ENCODE results near the gene UNC5B.

The UNC5B gene

DNA sequence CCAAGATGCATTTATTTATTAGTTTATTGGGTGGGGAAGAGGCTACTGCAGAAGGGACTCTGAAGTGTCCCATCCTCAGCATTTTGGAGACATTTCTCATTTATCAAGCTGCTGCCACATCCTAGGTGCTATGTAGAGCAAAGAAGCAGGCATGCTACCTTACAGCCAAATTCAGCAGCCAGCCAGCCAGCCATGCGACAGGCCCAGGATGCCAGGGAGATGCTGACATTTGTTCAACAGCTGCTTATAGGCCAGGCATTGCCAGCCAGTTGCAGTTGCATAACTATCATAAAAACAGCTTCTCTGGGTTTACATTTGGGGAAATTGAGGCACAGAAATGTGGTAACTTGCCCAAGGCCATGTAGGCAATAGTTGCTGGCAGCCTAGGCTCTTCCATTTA, 109.0 kb downstream of the UNC5B start:
- DNase-seq, result no peak

GRCh38 chr10:71323407-71323806, 111.0 kb downstream of the UNC5B start:
- DNase-seq, result peak; percentile 24

DNA sequence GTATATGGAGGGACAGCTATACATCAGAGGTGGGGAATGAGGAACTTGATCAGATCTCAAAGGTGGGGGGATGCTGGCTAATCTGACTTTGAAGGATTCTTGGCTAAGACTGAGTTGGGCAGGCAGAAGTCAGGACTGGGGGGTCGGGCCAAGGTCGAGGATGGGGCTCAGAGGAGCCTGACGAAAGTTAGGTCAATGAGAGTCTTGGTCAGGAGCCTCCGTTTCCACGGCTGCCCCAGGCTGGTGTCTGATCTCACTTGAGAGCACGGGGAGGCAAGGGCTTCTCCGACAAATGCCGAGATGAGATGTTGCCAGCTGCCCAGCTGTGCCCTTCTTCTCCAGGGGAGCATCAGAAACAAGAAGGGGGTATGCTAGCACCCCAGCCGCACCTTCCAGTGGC, 112.4 kb downstream of the UNC5B start:
- DNase-seq, result no peak

DNA sequence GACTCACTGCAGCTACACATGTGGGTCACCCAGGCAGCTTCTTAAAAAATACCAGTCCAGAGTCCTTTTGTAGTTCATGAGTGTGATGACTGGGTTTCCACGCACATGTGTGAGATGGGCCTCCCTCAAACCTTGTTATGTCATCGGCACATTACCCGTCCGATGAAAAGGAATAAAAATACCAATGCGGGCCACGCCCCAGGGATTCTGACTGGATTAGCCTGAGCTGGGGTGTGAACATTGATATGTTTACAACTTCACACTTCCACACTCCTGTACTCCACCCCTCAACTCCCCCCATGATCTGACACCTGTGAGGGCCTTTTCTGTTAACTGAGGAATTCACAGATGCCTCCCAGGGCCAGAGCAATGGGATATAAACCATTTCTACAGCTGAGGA, 112.9 kb downstream of the UNC5B start:
- no peak for DNase-seq

DNA sequence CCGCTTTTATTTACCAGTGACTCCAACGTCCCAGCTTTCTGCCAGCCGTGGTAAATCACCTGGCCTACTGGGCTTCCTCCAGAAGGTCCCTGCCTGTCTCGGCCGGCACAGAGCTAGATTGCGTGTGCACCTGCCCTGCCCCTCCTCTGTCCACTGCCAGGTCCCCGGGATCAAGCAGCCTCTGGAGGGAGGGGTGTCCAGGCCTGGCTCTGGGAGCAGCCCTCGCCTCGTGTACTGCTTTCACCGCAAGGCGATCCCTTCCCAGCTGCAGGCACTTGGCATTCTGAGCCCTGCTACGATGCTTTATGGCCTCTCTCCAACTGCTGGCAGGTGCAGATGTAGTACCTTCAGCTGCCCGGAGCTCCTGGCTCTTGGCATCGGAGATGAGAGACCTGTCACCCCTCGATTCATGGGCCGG, 114.1 kb downstream of the UNC5B start:
- no peak for DNase-seq

- no peak for DNase-seq
These were observed 118.5 kb downstream of the UNC5B start for GRCh38 chr10:71330789-71331404.

DNA sequence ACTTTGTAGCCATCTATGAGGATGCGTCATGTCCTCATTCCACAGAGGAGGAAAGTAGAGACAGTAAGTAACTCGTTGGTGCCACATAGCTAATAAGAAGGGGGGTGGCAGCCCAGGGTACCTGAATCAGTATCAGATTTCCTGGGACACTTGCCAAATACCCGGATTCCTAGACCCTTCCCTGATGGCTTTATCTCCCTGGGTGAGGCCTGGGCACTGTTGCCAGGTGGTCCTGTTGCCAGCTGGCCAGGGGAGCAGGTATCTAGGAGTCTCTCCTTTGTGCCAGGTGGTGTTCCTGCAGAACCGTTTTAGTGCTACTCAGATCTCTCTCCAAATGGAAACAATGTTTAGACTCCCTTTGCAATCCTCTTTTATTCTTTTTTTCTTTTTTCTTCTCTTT, 119.4 kb downstream of the UNC5B start:
- no peak for DNase-seq

- no peak for DNase-seq
These were observed 120.1 kb downstream of the UNC5B start for GRCh38 chr10:71332466-71332865.

DNA sequence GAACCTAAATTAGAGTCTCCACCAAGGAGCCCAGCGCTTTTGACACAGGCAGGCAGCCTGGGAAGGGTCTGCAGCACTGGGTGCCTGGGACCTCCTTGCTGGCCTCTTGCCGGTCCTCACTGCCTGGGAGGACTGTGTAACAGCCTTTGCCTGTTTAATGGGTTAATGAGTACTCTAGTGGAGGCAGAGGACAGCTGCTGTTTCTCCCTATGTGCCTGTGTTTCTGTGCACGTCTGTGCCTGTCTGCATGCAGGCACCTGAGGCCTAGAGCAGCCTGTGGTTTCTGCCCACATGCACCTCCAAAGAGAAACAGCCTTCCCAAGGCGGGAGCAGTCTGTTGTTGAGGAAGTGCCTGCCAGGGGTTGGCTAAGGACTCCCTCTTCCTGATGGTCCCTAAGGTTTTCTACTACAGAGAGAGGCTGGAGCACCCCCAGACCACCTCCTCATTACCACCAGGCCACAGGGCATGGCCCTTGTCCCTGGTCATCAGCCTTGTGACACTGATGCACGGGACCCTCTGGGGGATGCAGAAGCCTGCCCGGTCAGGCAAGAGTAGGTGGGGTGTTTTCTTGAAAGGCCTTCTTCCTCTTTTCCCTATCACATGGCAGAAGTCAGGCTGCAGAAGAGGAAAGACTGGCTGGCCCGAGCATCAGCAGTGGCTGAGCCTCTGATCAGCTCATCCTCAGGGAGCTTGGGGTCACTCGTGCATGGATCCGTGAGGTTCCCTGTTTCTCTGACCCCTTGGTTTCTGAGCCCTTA, 120.9 kb downstream of the UNC5B start:
- DNase-seq, result no peak

DNA sequence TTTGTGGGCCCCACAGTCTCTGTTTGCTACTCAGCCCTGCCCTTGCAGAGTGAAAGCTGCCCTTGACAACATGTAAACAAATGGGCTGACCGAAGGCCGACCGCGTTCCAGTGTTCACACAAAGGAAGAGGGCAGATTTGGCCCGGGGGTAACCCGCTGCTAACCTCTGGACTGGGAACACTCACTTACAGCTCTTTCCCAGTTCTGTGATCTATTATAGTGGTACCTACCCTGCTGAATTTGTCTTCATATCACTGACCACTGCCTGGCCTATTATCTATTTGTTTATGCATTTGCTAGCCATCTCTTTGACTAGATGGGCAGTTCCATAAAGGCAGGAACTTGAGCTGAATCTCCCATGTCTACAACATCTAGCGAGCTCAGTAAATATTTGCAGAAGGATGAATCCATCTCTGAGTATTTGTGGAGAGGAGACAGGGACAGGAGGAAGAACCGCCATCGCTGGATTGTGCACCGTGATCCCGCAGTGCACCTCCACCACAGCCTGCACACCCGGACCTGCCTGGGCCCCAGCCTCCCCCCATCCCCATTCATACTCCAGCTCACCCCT, 121.9 kb downstream of the UNC5B start:
- DNase-seq, result no peak

DNA sequence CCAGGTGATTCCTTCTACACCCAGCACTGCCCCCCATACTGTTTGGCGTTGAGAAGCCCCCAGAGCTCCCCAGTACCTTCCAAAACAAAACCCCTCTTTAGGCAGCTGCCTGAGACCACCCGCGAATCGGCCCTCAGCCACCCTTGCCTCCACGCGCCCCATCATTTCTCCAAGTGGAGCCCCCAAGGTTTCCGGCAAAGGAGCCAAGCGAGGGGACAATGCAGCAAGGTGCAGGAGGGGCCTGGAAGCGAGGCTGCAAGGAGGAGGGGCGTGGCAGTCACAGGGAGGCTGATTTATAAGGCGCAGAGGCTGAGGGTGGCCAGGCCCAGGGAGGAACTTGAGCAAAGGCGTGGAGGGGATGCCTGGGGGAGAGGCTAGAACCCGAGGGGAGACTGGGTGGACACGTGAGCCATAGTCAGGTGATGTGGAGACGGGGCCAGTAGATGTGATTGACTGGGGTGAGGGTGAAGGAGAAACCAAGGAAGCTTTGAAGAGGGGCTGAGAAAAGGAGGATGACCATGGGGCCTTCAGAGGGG, 122.9 kb downstream of the UNC5B start:
- no peak for DNase-seq

DNA sequence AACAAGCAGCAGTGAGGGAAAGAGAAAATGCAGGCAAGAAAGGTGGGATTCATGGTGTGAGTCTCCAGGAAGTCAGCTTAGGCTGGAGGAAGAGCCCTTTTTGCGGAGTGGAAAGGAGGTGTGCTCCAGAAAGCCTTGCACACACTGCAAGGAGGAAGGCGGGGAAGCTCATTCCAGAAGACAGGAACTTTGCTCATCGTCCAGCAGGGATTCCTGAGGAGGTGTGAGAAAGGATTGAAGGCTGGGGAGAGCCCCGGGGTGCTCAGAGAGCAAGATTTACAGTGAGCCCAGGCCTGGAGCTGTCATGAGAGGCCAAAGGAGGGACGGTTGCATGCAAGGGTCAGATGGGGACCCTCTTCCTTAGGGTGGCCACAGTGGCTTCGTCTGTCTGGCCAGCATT, 124.3 kb downstream of the UNC5B start:
- no peak for DNase-seq

DNA sequence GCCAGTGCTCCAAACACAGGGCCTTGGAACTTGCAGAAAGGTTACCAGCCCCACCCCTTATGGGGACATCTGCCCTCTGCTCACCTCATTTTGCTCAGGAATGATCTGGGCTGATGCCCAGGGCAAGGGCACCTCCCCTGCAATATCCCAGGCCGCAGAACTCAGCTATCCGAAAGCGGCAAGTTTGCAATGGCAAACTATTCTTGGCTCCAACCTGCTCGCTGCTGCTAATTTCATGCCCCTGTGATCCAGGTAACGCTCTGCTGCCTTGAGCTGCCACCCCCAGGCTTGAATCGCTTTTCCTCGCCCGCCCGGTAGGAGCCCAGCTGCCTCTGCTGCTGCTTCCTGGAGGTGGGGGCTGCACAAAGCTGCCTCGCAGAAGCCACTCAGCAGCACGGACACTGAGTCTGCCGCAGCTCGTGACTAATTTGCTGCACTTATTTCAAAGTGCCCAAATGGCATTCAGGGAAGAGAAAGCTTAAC, 124.9 kb downstream of the UNC5B start:
- no peak for DNase-seq

- no peak for DNase-seq
These were observed 126.5 kb downstream of the UNC5B start for GRCh38 chr10:71338728-71339495.

DNA sequence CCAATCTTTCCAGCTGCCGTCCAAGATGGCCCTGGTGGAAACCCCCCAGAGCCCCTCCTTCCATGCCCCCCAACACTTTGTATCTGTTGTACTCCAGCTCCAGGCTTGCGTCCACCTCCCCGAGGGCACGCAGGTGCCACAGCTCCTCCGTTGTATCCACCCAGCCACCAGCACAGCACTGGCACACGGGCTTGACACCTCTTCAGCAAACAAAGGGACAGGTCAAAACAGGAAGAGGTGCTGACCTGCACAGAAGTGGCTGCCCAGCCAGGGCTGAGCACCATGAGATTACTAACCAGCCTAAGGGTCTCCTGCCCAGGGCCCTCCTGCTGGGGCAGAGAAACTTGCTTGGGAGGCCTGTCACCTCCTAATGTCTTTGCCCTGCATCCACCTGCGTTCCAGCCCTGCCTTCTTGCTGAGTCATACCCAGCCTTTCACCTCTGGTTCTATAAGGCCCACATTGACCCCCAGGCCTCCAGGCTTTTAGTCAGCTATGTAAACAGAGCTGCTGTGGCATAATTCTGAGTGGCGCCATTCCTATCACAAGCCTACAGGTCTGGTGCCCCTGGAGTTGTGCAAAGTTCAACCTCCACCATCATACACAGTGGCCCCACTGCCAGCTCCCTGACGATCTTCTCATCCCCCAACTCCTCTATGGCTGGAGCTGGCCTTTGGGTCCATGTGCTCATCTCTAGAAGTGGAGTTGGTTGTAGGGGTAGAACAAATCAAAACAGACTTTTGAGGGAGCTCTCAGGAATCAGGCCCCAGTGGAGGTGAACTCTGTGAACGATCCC, 127.6 kb downstream of the UNC5B start:
- DNase-seq, result no peak

DNA sequence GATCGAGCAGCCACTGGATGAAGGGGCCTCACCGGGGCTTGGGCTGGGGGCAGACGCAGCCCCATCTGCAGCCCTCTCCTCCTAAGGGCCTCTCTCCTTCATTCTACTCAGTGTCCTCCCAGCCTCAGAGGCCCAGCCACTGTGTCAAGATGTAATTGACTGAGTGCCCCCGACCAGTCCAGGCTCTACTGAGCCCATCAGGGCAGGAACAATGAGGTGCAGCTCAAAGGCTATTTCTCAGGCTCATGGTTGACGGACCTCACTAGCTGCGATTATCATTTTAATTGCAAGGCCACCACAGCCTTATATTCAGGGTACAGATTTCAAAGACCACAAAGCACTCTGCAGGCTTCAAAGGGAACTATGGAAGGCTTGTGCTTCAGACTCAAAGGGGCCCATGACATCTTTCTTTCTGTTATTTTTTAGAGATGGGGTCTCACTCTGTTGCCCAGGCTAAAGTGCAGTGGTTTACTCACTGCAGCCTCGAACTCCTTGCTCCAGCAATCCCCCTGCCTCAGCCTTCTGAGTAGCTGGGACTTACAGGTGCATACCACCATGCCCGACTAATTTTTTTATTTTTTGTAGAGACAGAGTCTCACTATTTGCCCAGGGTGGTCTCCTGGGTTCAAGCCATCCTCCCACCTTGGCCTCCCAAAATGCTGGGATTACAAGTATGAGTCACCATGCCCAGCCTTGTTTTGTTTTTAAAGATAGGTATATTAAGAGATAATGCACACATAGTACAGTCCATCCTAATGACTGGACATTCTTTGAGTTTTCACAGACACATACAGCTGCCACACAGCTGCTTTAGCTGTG, 130.4 kb downstream of the UNC5B start:
- no peak for DNase-seq

DNA sequence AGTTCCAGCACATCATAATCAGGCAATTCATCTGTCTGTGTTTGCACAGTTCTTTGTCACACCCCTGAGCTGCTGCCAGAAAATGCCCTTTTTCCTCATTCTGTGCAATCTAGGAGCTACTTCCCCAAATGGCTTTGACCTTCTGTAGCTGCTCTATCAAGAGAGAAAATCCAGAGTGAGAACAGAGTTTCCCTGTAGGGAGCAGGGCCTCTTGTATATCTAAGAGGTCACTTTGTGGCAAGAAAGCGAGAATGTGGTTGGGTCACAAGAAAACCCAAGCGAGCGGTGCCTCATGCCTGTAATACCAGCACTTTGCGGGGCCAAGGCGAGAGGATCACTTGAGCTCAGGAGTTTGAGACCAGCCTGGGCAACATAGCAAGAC, 131.0 kb downstream of the UNC5B start:
- no peak for DNase-seq

GRCh38 chr10:71344154-71344925, 132.0 kb downstream of the UNC5B start:
- DNase-seq, result no peak

GRCh38 chr10:71344993-71345480, 132.7 kb downstream of the UNC5B start:
- DNase-seq, result no peak

DNA sequence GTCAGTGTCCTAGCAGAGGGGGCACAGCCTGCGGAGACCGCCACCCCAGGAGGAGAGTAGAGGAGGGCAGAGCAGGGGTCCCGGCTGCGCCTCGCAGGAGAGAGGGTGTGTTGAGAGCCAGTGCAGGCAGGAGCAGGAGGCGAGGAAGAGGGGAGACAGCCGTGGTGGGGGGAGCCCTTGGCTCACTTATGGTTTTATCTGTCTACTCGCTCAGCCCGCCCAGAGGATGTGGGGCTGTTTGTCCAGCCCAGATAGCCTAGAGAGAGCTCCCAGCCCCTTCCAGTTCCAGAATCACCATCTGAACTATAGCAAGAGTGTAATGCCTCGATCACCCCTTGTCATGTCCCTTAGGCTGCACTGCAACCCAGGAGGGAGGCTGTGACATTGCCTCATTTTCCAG, 133.3 kb downstream of the UNC5B start:
- DNase-seq, result no peak
